B cell (primary cell): Measurements from ENCODE around the gene RAD51B.

Experiments used
- EZH2 ChIP-seq: IDR thresholded peaks from 2 replicates; pipeline ENCODE4 v1.6.1; 2012; ENCODE audit warnings: borderline replicate concordance, low read depth, mild to moderate bottlenecking, moderate library complexity, low read length; ENCODE audit not compliant: insufficient read depth, poor library complexity, severe bottlenecking
- TF ChIP-seq, protein P1 (sequence below): fragments of 200-600 bp; IDR thresholded peaks from one replicate; pipeline ENCODE4 v1.8.0; 2022; ENCODE audit warnings: antibody characterized with exemption, mild to moderate bottlenecking

DNA sequence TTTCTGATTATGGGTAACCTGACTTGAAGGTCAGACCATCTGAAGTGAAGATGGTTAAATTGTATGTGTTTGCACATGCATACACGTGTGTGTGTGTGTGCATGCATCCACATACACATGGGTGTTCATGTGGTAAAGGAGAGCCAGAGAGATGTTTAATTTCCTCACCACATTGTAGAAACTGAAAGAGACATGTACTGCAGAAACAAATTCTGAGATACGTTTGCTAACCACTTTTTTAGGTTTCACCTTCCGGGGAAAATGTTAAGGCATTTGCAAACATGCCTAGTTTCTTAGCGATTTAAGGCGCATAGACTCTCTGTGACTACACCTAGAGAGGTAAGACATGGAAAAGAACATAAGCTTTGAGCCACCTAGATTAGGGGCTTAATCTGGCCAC is 362.9 kb downstream of the RAD51B start:
- TF ChIP-seq, protein P1, sequence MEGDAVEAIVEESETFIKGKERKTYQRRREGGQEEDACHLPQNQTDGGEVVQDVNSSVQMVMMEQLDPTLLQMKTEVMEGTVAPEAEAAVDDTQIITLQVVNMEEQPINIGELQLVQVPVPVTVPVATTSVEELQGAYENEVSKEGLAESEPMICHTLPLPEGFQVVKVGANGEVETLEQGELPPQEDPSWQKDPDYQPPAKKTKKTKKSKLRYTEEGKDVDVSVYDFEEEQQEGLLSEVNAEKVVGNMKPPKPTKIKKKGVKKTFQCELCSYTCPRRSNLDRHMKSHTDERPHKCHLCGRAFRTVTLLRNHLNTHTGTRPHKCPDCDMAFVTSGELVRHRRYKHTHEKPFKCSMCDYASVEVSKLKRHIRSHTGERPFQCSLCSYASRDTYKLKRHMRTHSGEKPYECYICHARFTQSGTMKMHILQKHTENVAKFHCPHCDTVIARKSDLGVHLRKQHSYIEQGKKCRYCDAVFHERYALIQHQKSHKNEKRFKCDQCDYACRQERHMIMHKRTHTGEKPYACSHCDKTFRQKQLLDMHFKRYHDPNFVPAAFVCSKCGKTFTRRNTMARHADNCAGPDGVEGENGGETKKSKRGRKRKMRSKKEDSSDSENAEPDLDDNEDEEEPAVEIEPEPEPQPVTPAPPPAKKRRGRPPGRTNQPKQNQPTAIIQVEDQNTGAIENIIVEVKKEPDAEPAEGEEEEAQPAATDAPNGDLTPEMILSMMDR, result no peak
- TF ChIP-seq EZH2, result no peak
